ENCODE measurements around the gene ZNF408.
"Not testable (repeated sequence)": the region's sequence is repeated elsewhere in the genome, so short reads cannot be mapped to it uniquely, and the experiment has no call there.

The ZNF408 gene

DNA sequence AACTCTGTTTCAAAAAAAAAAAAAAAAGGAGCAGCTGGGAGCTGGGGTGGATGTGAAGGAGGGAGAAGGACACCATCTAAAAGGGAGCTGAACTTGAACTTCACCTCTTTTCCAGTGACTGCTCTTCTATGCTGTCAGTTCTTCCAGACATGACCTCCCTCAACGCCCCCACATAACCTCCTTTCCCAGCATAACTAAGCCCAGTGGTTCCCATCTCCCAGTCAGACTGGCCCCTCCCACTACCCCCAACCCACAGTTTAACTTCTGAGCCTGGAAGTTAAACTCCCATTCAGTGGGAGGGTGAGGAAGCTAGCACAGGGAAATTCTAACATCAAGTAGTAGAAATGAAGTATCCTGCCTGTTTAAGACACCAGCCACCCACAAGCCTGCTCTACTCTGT is 2.2 kb upstream of the ZNF408 start:
- DNase-seq: no peak

GRCh38 chr11:46701078-46701654 is 335 bp downstream of the ZNF408 start:
- no peak for DNase-seq

DNA sequence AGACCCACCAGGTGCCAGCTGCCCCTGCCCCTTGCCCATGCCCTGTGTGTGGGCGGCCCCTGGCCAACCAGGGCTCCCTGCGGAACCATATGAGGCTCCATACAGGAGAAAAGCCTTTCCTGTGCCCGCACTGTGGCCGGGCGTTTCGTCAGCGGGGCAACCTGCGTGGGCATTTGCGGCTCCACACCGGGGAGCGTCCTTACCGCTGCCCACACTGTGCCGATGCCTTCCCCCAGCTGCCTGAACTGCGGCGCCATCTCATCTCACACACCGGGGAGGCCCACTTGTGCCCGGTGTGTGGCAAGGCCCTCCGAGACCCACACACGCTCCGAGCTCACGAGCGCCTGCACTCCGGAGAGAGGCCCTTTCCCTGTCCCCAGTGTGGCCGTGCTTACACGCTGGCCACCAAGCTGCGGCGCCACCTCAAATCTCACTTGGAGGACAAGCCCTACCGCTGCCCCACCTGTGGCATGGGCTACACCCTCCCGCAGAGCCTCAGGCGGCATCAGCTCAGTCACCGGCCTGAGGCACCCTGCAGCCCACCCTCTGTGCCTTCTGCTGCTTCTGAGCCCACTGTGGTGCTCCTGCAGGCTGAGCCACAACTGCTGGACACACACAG is 4.3 kb downstream of the ZNF408 start:
- DNase-seq: no peak

DNA sequence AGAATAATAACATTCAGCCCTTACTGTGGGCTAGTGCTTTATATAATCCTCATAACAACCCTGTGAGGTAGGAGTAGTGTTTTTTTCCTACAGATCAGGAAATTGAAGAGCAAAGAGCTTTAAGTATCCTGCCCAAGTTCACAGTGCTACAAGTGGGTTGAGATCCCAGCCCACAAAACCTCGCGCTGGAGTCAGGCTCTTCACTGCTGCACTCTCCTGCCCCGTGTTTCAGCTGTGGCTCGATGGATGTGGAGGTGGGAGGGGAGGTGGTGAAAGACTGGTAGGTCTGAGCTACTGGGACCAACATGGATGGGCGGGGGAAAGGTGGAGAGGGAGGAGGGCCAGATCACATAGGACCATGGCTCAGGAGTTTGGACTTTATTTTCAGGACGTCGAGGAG is 6.1 kb downstream of the ZNF408 start:
- no peak for DNase-seq

DNA sequence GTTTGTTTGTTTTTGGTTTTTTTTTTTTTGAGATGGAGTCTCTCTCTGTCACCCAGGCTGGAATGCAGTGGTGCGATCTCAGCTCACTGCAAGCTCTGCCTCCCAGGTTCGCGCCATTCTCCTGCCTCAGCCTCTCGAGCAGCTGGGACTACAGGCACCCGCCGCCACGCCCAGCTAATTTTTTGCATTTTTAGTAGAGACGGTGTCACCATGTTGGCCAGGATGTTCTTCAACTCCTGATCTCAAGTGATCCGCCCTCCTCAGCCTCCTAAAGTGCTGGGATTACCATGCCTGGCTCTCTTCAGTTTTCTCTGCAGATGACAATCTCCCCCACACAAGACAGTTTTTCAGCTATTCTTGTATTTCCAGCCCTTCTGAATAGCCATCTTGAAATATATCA is 8.5 kb downstream of the ZNF408 start:
- DNase-seq: not testable (repeated sequence)

GRCh38 chr11:46710821-46711269 is 10.0 kb downstream of the ZNF408 start:
- no peak for DNase-seq

DNA sequence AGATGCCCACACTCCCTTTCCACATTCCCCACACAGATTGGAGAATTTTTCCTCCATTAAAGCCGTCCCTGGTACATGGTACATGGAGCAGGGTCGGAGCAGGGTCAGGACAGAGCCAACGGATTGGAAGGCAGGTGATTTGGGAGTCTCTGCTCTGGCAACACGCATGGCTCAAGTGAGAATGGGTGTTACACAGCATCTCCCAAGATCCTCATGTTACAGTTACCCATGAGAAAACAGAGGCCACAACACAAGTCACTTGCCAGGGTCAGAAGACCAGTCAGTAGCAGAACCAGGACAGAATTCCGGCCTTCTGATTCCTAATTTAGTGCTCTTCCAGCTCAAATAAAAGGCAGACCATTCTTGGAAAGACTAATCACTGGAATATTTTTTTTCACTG is 10.5 kb downstream of the ZNF408 start:
- DNase-seq: no peak

DNA sequence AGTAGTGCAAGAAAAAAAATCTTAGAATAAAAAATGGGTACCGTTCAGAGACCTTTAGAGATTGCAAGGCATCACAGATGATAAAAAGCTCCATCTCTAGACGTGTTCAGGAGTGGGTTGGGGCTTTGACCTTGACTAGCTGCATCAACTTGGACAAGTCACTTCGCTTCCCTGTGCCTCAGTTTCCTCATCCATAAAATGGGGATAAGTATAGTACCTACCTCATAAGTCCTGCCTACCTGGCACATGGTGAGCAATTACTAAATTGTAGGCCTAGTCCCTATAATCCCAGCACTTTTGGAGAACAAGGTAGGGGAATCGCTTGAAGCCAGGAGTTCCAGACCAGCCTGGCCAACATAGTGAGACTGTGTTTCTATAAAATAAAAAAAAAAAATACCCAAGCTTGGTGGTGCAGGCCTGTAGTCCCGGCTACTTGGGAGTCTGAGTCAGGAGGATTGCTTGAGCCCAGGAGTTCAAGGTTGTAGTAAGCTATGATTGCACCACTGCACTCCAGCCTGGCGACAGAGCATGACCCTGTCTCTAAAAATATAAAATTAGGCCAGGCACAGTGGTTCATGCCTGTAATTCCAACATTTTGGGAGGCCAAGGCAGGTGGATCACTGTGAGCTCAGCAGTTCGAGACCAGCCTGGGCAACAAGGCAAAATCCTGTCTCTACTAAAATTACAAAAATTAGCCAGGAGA is 12.2 kb downstream of the ZNF408 start:
- DNase-seq: no peak

- not testable (repeated sequence) for DNase-seq
These were observed 17.0 kb downstream of the ZNF408 start for GRCh38 chr11:46717825-46718154.

GRCh38 chr11:46718155-46719019 is 17.6 kb downstream of the ZNF408 start:
- no peak for DNase-seq

GRCh38 chr11:46719048-46719542 is 18.3 kb downstream of the ZNF408 start, which contains the start of gene F2:
Gene F2 (plus strand): TSS chr11:46719213. CDS start chr11:46719236, 23 bp downstream.
- DNase-seq: no peak

DNA sequence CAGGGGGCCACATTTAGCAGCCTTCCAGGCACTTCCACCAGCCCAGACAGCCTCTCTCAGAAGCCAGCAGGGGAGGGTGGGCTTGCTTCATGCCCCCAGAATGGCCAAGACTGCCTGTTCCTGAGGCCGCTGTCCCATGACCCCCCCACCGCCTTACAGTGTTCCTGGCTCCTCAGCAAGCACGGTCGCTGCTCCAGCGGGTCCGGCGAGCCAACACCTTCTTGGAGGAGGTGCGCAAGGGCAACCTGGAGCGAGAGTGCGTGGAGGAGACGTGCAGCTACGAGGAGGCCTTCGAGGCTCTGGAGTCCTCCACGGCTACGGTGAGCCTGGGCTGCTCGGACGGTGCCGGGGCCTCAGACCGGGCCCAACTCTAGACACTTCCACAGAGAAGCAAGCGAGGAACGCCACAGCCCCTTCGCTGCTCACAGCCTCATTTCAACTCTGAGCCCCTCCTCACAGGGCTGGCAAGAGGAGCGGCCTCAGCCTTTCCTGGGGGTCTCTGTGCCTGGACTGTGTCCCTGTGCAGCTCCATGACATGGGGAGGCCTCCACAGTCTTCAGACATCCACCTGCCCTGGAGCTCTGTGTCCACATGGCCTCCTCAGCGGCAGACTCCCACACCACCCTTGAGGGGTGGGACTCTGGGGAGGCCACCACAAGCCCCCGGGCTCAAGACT is 18.9 kb downstream of the ZNF408 start:
- no peak for DNase-seq

- DNase-seq: no peak
These were observed 20.5 kb downstream of the ZNF408 start for GRCh38 chr11:46721286-46721685.

GRCh38 chr11:46722566-46723358 is 21.9 kb downstream of the ZNF408 start:
- DNase-seq: no peak

DNA sequence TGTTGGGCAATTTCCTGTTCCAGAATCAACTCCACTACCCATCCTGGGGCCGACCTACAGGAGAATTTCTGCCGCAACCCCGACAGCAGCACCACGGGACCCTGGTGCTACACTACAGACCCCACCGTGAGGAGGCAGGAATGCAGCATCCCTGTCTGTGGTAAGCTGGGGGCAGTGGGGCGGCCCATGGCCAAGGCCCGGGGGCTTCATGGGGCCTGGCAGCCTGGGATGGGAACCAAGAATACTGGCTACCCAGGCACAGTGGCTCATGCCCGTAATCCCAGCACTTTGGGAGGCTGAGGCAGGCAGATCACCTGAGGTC is 22.5 kb downstream of the ZNF408 start:
- DNase-seq: no peak

GRCh38 chr11:46724088-46724487 is 23.3 kb downstream of the ZNF408 start:
- DNase-seq: no peak

DNA sequence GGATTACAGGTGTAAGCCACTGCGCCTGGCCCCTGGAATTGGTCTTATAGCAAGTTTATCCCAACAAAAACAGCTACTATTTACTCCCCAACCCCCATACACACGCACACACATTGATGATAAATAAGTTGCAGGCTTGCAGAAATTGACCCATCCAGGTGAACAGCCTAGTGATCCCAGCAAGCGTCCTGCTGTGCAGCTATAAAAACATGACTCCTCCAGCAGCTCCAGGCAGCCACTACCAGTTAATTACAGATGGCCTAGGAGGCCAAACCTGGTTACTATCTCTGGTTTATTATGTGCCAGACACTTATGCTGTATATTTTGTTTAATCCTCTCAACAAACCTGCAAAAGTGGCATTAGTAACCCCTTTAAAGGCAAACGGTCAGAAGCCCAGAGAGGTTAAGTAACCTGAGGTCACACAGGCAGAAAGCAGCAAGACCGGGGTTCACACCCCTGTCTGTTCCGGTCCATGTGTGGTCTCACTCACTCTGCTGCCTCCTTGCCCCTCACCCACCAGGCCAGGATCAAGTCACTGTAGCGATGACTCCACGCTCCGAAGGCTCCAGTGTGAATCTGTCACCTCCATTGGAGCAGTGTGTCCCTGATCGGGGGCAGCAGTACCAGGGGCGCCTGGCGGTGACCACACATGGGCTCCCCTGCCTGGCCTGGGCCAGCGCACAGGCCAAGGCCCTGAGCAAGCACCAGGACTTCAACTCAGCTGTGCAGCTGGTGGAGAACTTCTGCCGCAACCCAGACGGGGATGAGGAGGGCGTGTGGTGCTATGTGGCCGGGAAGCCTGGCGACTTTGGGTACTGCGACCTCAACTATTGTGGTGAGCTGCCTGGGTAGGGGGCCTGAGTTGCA is 24.7 kb downstream of the ZNF408 start:
- no peak for DNase-seq

DNA sequence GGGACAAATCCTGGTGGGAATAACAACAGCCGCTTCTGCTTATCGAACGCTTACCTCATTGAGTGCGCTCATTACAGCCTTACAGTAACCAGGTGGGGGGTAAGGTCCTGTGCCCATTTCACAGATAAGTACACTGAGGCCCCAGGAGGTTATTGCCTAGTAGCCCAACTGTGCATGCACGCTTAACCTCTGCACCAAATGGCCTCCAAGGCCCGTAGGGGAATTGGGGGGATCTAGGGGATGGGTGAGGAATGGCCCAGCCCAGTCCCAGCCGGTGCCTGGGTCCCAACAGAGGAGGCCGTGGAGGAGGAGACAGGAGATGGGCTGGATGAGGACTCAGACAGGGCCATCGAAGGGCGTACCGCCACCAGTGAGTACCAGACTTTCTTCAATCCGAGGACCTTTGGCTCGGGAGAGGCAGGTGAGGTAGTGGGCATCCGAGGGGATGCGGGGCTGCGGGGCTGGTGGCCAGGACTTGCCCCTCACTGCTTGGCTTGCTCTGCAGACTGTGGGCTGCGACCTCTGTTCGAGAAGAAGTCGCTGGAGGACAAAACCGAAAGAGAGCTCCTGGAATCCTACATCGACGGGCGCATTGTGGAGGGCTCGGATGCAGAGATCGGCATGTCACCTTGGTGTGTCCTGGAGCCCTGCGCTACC is 25.5 kb downstream of the ZNF408 start:
- no peak for DNase-seq

- DNase-seq: no peak
These were observed 27.3 kb downstream of the ZNF408 start for GRCh38 chr11:46727952-46728658.

- no peak for DNase-seq
These were observed 27.8 kb downstream of the ZNF408 start for GRCh38 chr11:46728659-46729040.

All from CD4-positive, alpha-beta T cell treated with Interleukin-17A for 1 hour (primary cell).